Fibroblast of peridontal ligament (primary cell): ENCODE measurements around the gene LRRC8A.
A peak's percentile ranks its signal among the peaks of the same experiment; 100 is the strongest.
"Not testable (repeated sequence)": the region's sequence is repeated elsewhere in the genome, so short reads cannot be mapped to it uniquely, and the experiment has no call there.

ENCODE experiments used
- DNase-seq: peaks from one replicate; pipeline ENCODE4 v3.0.0-alpha.2; 2010; ENCODE audit errors: extremely low read depth

Gene LRRC8A

DNA sequence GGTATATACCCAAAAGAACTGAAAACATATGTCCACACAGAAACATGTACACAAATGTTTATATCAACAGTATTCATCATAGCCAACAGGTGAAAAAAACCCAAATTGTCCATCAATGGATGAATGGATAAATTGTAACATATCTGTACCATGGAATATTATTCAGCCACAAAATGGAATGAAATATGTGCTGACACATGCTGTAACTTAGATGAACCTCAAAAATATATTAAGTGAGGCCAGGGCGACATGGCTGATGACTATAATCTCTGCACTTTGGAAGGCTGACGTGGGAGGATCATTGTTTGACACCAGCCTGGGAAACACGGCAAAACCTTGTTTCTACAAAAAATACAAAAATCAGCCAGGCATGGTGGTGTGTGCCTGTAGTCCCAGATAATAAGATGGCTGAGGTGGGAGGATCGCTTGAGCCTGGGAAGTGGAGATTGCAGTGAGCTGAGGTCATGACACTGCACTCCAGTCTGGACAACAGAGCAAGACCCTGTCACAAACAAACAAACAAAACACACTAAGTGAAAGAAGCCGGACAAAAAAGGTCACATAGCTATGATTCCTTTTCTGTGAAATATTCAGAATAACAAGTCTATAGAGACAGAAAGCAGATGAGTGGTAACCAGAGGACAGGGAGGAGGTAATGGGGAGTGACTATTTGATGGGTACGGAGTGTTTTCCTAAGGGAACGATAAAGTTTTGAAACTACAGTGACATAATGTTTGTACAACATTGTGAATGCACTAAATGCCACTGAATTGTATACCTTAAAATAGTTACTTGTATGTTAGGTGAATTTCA is 11.6 kb upstream of the LRRC8A start:
- DNase-seq, result no peak

DNA sequence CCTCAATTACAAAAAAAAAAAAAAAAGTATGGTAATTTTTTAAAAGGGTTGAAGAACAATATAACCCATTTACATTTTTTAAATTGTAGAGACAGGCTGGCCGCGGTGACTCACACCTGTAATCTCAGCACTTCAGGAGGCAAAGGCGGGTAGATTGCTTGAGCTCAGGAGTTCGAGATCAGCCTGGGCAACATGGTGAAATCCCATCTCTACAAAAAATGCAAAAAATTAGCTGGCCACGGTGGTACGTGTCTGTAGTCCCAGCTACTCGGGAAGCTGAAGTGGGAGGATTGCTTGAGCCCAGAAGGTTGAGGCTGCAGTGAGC is 11.0 kb upstream of the LRRC8A start:
- DNase-seq, result not testable (repeated sequence)

DNA sequence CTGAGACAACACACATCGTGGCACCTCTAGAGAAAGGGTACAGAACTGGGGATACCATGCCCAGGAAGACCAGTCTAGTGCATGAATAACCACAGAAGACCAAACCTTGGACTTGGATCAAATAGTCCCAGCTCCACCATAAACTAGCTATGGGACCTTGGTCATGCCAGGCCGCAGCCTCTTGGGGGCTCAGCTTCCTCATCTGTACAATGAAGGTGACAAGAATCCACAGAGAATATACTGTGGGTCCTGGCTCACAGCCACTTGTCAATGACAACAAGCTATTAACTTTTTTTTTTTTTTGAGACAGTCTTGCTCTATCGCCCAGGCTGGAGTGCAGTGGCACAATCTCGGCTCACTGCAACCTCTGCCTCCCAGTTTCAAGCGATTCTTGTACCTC is 4.1 kb upstream of the LRRC8A start:
- no peak for DNase-seq

DNA sequence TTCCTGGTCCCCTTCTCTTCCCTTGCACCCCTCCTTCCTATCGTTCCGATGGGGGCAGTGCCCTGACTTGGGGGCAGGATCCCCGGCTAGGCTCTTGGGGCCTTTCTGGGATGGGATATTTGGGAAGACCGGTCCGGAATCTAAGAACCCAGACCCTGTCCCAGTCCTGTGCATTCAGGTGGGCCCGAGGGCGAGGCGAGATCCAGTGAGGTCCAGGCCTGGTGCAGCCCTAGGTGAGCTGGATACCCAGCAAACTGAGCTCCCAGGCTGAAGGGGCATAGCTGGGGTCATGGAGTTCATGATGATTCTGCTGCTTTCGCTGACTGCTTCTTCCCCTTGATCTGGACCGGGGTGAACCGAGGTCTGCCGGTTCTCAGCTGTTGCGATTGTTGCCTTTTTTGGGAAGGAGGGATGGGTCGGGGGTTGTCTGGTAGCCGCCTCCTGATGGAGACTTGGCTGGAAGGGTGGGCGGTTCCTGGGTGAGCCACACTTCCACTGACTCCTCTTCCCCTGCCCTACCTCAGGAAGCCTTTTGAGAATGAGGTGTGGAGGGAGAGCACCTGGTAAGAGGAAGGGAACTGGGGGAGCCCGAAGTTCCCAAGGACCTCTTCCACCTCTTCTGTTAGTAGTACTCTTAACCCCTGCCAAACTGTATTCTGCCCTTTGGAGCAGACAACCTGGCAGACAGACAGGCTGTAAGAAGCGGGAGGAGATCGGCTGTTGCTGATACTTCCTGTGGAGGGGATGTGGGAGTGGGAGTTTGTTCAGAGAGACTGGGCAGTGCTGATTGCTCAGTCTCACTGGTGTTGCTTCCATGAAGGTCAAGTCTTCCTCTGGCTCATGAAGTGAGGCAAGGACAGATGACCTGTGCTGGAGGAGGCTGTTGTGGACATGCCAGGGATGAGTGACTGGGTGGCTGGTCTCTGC is 1.0 kb downstream of the LRRC8A start:
- DNase-seq, result no peak

DNA sequence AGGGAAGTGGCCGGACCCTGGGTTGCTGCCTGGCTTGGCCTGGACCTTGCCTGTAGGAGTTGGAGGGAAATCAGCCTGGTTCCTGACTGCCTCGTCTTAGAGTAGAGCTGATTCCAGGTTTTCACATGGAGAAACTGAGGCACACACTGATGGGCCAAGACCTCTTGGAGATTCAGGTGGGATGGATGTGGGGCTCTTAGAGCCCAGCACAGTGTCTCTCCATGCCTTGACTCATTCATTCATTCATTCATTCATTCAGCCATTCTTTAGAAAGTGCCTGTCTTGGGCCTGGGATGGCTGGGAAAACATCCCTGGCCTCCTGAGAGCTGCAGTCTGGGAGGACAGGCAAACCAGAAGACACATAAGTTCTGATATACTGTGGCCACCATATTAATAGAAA is 2.2 kb downstream of the LRRC8A start:
- no peak for DNase-seq

DNA sequence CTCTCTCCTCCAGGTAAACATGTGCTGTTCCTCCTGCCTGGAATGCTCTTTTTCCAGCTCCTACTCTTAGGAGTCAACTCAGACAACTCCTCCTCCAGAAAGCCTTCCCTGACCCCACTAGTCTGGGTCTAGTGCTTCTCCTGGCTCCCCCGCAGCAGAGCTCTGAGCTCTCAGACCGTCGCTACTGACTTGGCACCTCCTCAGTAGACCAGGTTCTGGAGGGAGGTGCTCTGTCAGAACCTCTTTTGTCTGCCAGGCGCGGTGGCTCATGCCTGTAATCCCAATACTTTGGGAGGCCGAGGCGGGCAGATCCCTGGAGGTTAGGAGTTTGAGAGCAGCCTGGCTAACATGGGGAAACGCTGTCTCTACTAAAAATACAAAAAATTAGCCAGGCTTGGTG is 3.4 kb downstream of the LRRC8A start:
- no peak for DNase-seq

DNA sequence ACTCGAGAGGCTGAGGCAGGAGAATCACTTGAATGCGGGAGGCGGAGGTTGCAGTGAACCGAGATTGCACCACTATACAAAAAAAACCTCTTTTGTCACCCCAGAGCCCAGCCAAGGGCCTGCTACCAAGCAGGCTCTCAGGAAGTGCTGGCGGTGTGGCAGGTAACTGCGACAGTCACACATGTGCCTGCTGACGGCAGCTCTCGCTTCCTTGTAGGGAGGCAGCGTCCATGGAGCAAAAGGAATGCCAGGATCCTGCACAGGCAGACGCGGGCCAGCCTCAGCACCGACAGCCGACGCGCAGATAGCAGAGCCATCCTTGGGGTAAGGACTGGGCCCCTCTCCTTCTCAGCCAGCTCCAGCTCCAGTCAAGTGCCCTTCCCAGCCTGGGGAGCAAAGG is 3.9 kb downstream of the LRRC8A start:
- no peak for DNase-seq

DNA sequence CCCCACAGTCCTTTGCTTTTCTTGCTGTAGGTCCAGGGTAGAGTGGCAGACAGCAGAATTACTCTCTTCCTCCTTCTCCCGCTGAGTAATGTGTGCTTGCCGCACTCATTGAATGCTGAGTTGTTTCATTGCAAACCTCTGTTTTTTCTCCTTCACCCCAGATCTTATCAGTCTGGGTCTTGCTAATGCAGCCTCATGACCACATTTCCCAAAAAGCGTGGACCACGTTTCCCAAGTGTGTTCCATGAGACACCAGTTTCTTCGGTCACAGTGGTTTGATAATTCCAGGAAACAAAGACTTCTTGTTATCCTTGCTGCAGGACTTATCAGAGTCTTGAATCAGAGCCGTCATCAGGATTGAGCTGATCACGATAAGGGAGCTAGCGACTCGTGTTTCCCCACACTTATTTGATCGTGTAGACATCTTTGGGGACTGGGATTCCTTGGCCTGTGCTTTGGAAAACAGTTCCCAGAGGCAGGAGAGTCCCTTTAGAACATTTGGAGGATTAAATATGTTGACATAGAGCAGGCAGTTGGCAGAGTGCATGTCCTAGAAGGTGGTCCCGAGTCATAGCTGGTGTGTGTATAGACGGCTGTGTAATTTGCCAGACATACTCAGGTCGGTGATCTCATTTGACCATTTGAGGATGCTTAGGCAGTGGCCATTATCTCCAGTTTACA is 4.4 kb downstream of the LRRC8A start:
- DNase-seq, result no peak

DNA sequence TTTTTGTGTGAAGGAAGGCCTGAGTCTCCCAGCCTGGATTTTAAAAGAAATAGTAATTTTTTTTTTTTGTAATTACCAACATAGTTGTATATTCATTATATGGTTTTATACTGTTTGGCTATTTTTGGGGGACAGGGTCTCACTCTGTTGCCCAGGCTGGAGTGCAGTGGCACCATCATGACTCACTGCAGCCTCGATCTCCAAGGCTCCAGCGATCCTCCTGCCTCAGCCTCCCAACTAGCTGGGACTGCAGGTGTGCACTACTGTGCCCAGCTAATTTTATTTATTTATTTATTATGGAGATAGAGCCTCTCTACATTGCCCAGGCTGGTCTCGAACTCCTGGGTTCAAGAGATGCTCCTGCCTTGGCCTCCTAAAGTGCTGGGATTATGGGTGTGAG is 5.1 kb downstream of the LRRC8A start:
- no peak for DNase-seq

DNA sequence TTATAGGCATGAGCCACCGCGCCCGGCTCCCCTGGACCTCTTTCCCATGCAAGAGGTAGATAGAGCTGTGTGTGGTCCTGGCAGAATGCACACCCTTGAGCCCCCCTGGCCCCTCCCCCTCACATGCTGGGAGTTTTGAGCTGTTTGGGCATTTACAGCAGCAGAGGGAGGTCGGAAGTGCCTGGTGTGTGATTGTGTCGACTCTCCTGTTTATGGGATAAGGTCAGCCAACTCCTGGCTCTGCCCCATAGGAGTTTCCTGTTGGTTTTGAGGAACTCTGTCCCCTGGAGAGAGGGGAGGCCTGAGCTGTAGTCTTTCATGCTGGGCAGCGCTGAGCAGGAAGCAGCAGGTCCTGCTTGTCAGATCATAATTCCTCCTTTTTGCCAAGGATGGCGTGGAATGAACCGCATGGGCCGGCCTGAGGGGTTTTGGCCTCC is 6.0 kb downstream of the LRRC8A start:
- no peak for DNase-seq

DNA sequence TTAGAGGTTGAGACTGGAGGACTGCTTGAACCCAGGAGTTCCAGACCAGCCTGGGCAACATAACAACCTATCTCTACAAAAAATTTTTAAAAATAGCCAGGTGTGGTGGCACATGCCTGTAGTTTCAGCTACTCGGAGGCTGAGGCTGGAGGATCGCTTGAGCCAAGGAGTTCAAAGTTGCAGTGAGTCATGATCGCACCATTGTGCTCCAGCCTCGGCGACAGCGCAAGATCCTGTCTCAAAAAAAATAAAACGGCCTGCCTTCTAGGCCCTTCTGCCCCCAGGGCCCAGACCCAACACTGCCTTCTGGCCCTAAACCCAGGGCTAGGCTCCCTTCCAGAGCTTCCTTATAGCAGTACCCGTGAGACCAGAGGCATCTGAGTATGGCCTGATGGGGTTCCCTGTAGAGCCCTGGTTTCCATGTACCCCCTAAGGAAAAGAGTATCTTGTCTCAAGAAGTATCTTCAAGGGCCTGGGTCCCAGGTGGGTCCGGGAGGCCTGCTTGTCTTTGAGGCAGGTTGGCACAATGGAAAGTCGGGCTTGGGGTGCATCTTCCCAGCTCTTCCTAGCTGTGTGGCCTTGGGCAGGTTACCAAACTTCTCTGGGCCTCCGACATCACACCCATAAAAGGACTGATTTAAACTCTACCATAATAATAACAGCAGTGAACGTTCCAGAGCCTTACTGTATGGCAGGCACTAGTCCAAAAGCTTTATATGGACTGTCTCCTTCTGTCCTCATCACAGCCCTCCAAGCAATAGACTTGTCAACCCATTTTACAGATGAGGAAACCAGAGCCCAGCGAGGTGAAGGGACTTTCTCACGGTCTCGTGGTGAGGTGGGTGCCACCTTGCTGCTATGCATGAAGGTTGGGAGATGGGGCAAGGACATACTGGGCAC is 9.6 kb downstream of the LRRC8A start:
- no peak for DNase-seq

DNA sequence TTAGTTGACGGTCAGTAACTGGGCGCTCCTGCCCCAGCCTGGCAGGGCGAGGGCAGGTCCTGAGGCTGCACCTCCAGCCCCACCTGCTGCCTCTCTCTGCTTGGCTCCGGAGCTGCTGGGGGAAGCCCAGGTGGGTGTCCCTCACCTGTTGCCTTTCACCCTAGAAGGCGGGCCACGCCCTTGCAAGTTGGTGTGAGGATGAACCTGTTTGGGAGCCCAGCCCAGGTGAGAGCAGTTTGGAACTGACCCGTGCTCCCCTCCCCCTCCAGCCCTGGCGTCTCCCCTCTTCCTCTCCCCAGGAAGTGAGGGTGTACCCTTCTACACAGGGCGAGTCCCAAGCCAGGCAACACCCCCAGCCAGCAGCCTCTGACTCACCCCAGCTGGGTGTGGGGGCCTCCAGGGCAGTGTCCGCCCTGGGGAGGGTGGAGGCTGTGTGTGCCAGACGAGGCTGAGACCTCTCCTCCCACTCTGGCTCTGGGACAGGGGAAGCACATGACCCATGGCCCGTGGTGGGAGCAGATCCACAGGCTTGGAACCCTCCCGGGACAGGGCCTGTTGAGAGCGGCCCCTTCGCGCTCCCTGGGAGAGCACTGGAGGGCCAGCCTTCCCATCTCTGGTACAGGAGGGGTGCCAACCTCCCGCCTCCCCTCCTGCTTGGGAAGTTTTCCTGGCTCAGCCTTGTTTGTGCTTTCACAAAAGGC is 10.4 kb downstream of the LRRC8A start:
- peak; percentile 93 for DNase-seq

DNA sequence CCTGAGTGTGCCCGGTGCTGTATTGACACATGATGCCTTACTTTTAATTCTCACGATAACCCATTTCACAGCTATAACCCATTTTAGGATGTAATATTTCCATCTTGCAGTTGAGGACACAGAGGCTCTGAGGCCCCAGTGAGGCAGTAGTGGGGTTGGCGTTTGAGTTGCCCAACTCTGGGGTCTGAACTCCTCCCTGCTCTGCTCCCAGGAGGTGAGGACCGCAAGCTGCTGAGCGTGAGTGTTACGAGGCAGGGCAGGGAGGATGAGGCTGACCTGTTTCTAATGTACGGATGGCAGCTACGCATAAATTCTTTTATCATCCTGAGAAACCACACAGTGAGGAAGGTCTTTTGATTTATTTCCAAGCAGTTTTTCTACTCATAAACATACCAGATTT is 11.4 kb downstream of the LRRC8A start:
- no peak for DNase-seq

DNA sequence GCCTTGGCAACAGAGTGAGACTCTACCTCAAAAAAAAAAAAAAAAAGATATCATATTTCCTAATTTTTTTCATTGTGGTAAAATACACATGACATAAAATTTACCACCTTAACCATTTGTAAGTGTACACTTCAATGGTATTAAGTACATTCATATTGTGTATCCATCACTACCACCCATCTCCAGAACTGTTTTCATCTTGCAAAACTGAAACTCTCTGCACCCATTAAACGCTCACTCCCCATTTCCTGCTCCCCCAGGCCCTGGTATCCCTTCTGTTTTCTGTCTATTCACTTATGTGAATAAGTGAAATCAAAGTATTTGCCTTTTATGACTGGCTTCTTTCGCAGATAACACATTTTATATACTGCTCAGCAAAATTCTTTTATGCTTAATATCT is 12.8 kb downstream of the LRRC8A start:
- no peak for DNase-seq

DNA sequence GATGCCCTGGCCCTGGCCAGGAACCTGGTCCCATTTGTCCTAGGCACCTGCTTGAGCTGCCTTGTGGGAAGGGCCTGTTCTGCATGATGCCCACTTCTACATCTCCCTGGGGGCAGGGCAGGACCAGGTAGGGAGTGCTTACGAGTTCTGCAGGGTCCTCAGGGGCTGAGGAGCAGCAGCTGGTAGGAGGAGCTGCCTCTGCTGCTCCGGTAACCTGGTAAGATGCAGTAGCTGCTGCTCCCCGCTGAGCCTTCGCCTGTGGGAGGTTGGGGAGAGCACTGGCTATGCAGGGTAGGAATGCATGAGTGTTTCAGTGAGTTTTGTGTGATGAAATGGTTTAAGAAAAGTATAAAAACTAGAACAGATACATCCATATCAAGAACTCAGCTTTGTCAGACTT is 13.6 kb downstream of the LRRC8A start:
- no peak for DNase-seq

DNA sequence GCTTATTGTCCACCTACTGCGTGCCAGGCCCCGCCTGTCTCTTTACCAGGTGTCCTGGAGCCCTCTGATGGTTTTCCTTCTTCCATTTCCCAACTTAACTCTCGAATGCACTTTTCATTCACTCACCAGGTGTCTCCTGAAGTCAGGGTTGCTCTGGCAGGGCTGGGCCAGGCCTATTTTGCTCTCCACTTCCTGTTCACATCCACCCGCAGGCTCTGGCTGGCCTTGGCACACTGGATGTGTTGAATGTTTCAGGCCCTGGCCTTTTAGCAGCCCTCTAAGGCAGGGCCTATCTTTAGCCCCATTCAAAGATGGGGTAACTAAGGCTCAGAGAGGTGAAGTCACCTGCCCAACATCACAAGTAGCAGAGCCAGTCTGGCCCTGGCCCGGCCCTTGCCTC is 16.4 kb downstream of the LRRC8A start:
- no peak for DNase-seq

DNA sequence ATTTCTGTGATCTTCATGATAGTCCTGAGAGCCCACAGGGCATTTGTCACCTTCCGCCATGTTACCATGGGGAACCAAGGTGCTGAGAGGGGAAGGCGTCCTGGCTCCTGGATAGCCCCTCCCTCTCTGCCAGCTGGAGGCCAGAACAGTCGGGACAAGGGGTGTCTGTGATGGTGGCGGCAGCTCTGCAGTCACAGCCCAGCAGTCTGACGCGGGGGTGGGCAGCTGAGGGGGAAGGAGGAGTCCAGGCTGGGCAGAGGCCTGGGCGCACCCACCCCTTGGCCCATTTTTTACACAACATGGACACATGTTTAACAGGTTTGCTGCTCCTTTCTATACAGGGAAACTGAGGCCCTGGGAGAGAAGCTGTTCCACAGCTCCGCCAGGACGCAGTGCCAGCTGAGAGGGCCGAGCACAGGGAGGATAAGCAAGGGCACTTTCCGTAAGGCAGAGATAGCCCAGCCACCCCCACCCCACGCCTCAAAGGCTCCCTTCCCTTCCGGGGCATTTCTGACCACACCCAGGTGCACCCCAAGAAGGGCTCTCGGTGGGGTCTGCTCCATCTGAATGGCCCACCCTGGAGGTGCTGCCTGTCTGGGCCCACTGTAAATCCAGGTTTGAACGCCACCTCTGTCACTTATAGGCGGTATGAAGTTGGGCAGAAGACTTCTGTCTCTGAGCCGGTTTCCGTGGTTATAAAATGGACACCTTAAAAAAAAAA is 17.1 kb downstream of the LRRC8A start:
- DNase-seq, result no peak

DNA sequence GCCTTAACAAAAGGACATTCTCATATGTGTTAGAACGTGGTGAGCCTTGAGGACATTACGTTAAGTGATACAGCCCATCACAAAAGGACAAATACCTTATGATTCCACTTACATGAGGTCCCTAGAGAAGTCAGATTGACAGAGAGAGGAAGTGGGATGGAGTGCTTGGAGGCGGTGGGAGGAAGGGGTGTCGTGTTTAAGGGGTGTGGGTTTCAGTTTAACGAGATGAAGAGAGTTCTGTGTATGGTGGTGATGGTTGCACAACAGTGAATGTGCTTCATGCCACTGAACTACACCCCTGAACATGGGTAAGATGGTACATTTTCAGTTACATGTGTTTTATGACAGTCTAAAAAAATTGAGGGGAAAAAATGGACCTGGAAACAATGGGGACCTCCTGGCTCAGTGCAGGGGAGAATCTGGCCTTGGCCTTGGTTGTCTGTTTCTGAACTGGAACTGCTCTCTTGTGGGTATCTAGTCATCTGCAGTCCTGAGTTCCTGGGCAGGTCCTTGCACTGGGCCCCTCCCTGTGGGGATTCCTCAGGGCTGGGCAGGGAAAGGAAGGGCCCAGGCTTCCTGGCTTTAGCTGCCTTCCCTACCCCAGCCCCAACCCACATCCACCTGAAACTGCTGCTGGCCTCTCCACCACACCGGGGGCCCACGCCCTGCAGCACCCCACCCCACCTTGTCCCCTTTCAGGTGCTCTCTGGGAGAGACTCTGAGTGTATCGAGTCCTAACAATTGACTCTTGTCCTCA is 17.8 kb downstream of the LRRC8A start:
- DNase-seq, result no peak

DNA sequence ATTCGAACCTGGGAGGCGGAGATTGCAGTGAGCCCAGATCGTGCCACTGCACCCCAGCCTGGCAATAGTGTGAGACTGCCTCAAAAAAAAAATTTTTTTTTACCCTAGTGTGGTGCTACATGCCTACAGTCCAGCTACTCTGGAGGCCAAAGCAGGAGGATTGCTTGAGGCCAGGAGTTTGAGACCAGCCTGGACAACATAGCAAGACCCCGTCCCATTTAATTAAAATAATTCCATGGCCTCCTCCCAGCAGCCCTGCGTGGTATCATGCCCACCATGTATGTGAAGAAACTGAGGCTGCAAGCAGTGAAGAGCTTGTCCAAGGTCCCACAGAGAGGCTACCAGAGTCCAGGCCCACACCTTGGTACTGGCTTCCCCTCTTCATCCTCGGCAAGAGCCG is 19.4 kb downstream of the LRRC8A start:
- no peak for DNase-seq
